GM13977 (cell line): ENCODE data around the gene SLC8A1.

Experiments
- DNase-seq: peaks from one replicate; pipeline ENCODE4 v3.0.0; 2012; ENCODE audit warnings: low spot score
- CTCF ChIP-seq: IDR thresholded peaks from 2 replicates; pipeline ENCODE4 v1.5.1; 2012; ENCODE audit warnings: mild to moderate bottlenecking, control low read depth; ENCODE audit not compliant: insufficient read depth; ENCODE audit errors: extremely low read depth, missing control alignments
- in situ Hi-C: fragments of 300-500 bp; cut with MboI; formaldehyde crosslinking; loops from one replicate; pipeline ENCODE4 v1.12.0; 2022; ENCODE audit warnings: low sequenced_read_pairs, low pct_unique_long_range_greater_than_20kb, mixed read lengths, inconsistent platforms; ENCODE audit not compliant: unreplicated experiment

The SLC8A1 gene

GRCh38 chr2:40144022-40144421 is 307.9 kb downstream of the SLC8A1 start:
- in situ Hi-C loops: no loop called here
- no peak for TF ChIP-seq CTCF
- no peak for DNase-seq

- in situ Hi-C loops: no loop called here
- no peak for DNase-seq
- TF ChIP-seq CTCF: no peak
These were observed 313.6 kb downstream of the SLC8A1 start for GRCh38 chr2:40138314-40138713.

GRCh38 chr2:40131081-40131704 is 320.7 kb downstream of the SLC8A1 start:
- no peak for TF ChIP-seq CTCF
- in situ Hi-C loops: no loop called here
- no peak for DNase-seq

- in situ Hi-C loops: no loop called here
- no peak for DNase-seq
- TF ChIP-seq CTCF: no peak
These were observed 321.5 kb downstream of the SLC8A1 start for GRCh38 chr2:40130251-40130994.

- TF ChIP-seq CTCF: no peak
- in situ Hi-C loops: no loop called here
- no peak for DNase-seq
These were observed 322.2 kb downstream of the SLC8A1 start for GRCh38 chr2:40129725-40130124.

- TF ChIP-seq CTCF: no peak
- in situ Hi-C loops: no loop called here
- DNase-seq: no peak
These were observed 323.1 kb downstream of the SLC8A1 start for GRCh38 chr2:40128796-40129195.
